GM21447 (cell line): ENCODE results near the gene SLC6A6.
"Not testable (repeated sequence)": the region's sequence is repeated elsewhere in the genome, so short reads cannot be mapped to it uniquely, and the experiment has no call there.

Source experiments
- ATAC-seq: cut with Tn5 transposase; IDR thresholded peaks from one replicate; pipeline ENCODE4 v1.9.1; 2021; ENCODE audit not compliant: unreplicated experiment

The SLC6A6 gene

GRCh38 chr3:14397531-14397930 lies 4.9 kb upstream of the SLC6A6 start:
- ATAC-seq, result no peak

GRCh38 chr3:14397940-14398796 lies 4.2 kb upstream of the SLC6A6 start:
- no peak for ATAC-seq

- ATAC-seq, result no peak
Observed at GRCh38 chr3:14398797-14399106, 3.7 kb upstream of the SLC6A6 start.

- ATAC-seq, result no peak
Observed at GRCh38 chr3:14401692-14402303, 608 bp upstream of the SLC6A6 start.

- ATAC-seq, result no peak
Observed at GRCh38 chr3:14403619-14404155, 1.3 kb downstream of the SLC6A6 start.

- no peak for ATAC-seq
Observed at GRCh38 chr3:14404186-14404585, 1.8 kb downstream of the SLC6A6 start.

GRCh38 chr3:14404631-14405359 lies 2.4 kb downstream of the SLC6A6 start:
- no peak for ATAC-seq

- ATAC-seq, result no peak
Observed at GRCh38 chr3:14405360-14406238, 3.2 kb downstream of the SLC6A6 start.

GRCh38 chr3:14406336-14406735 lies 3.9 kb downstream of the SLC6A6 start:
- ATAC-seq, result no peak

- ATAC-seq, result no peak
Observed at GRCh38 chr3:14406766-14407165, 4.4 kb downstream of the SLC6A6 start.

GRCh38 chr3:14407203-14407602 lies 4.8 kb downstream of the SLC6A6 start:
- ATAC-seq, result no peak

- ATAC-seq, result not testable (repeated sequence)
Observed at GRCh38 chr3:14409779-14410063, 7.3 kb downstream of the SLC6A6 start.

- ATAC-seq, result no peak
Observed at GRCh38 chr3:14410106-14410502, 7.7 kb downstream of the SLC6A6 start.

- no peak for ATAC-seq
Observed at GRCh38 chr3:14410503-14411165, 8.2 kb downstream of the SLC6A6 start.

GRCh38 chr3:14411166-14411526 lies 8.7 kb downstream of the SLC6A6 start:
- no peak for ATAC-seq

- ATAC-seq, result no peak
Observed at GRCh38 chr3:14411988-14412387, 9.6 kb downstream of the SLC6A6 start.

GRCh38 chr3:14412831-14413380 lies 10.5 kb downstream of the SLC6A6 start:
- ATAC-seq, result no peak

- no peak for ATAC-seq
Observed at GRCh38 chr3:14413381-14414071, 11.1 kb downstream of the SLC6A6 start.

GRCh38 chr3:14414846-14415464 lies 12.5 kb downstream of the SLC6A6 start:
- ATAC-seq, result no peak
